Measurements from ENCODE around the gene DCT. TPM values are rescaled to one million over a fixed set of nuclear protein-coding genes. Genes with fewer than 3 reads are reported as not detected.

The DCT gene
- total RNA-seq, 1 experiment from 2014 or later, result not detected

- POLR2A ChIA-PET (ENCODE audit: unreplicated experiment), result no interaction called here
- peaks cover 4% of the 10 kb centered on the region; the same call in 1 of the 2 replicates for H3K27me3 ChIP-seq (ENCODE audit: insufficient read depth, low read depth)
- H3K4me1 ChIP-seq (replicated peaks; ENCODE audit: insufficient read depth), result no peaks in the 10 kb centered on the region
- no peaks in the 10 kb centered on the region for H4K20me1 ChIP-seq (ENCODE audit: insufficient read depth)
- no peaks in the 10 kb centered on the region for H3K36me3 ChIP-seq (ENCODE audit: low read depth)
- H3K4me3 ChIP-seq, result no peak overlapping the region
- H3K79me2 ChIP-seq (ENCODE audit: low read depth), result no peaks in the 10 kb centered on the region
- no peak overlapping the region for H3K27ac ChIP-seq
- H3K9me3 ChIP-seq (ENCODE audit: insufficient read depth, low read depth), result no peaks in the 10 kb centered on the region
- intact Hi-C loops (cut with micrococcal nuclease; ENCODE audit: unreplicated experiment), result no loop called here
- no TSS peak for BruUV-seq (replicated peaks)
- TF ChIP-seq CTCF (conservative IDR thresholded peaks at IDR 0.05), result no peak
- TF ChIP-seq EZH2 (IDR thresholded peaks at IDR 0.05; ENCODE audit: low read depth), result no peak
- no peaks in the 10 kb centered on the region for H3K9me2 ChIP-seq (ENCODE audit: insufficient read depth)
- DNase-seq, result no peak
- no peaks in the 10 kb centered on the region for H3F3A ChIP-seq (ENCODE audit: insufficient read depth, low read depth)
- CTCF ChIA-PET, result no interaction called here
- no peak overlapping the region for H2AFZ ChIP-seq
- H3K4me2 ChIP-seq, result no peak overlapping the region
Observed at GRCh38 chr13:94455414-94455813, 24.1 kb downstream of the DCT start.

GRCh38 chr13:94454906-94455305 is 24.6 kb downstream of the DCT start:
- H3K79me2 ChIP-seq (ENCODE audit: low read depth), result no peaks in the 10 kb centered on the region
- no peak overlapping the region for H3K27ac ChIP-seq
- no peaks in the 10 kb centered on the region for H4K20me1 ChIP-seq (ENCODE audit: insufficient read depth)
- H3K4me2 ChIP-seq, result no peak overlapping the region
- TF ChIP-seq CTCF (conservative IDR thresholded peaks at IDR 0.05) (no peak), EZH2 (IDR thresholded peaks at IDR 0.05; ENCODE audit: low read depth) (no peak)
- CTCF ChIA-PET, result no interaction called here
- H3K36me3 ChIP-seq (ENCODE audit: low read depth), result no peaks in the 10 kb centered on the region
- no peaks in the 10 kb centered on the region for H3K9me3 ChIP-seq (ENCODE audit: insufficient read depth, low read depth)
- no peaks in the 10 kb centered on the region for H3F3A ChIP-seq (ENCODE audit: insufficient read depth, low read depth)
- no peak for DNase-seq
- peaks cover 4% of the 10 kb centered on the region; the same call in 1 of the 2 replicates for H3K27me3 ChIP-seq (ENCODE audit: insufficient read depth, low read depth)
- H2AFZ ChIP-seq, result no peak overlapping the region
- POLR2A ChIA-PET (ENCODE audit: unreplicated experiment), result no interaction called here
- no TSS peak for BruUV-seq (replicated peaks)
- no peaks in the 10 kb centered on the region for H3K9me2 ChIP-seq (ENCODE audit: insufficient read depth)
- intact Hi-C loops (cut with micrococcal nuclease; ENCODE audit: unreplicated experiment), result no loop called here
- no peak overlapping the region for H3K4me3 ChIP-seq
- no peaks in the 10 kb centered on the region for H3K4me1 ChIP-seq (replicated peaks; ENCODE audit: insufficient read depth)

GRCh38 chr13:94454334-94454733 is 25.1 kb downstream of the DCT start:
- Histone ChIP-seq H3K9me3 (ENCODE audit: insufficient read depth, low read depth) (no peaks in the 10 kb centered on the region), H3K4me3 (no peak overlapping the region), H3K4me2 (no peak overlapping the region), H3K9me2 (ENCODE audit: insufficient read depth) (no peaks in the 10 kb centered on the region), H4K20me1 (ENCODE audit: insufficient read depth) (no peaks in the 10 kb centered on the region), H3F3A (ENCODE audit: insufficient read depth, low read depth) (no peaks in the 10 kb centered on the region), H2AFZ (no peak overlapping the region), H3K79me2 (ENCODE audit: low read depth) (no peaks in the 10 kb centered on the region), H3K36me3 (ENCODE audit: low read depth) (no peaks in the 10 kb centered on the region), H3K4me1 (replicated peaks; ENCODE audit: insufficient read depth) (no peaks in the 10 kb centered on the region), H3K27me3 (ENCODE audit: insufficient read depth, low read depth) (peaks cover 4% of the 10 kb centered on the region; the same call in 1 of the 2 replicates), H3K27ac (no peak overlapping the region)
- TF ChIP-seq CTCF (conservative IDR thresholded peaks at IDR 0.05), result no peak
- intact Hi-C loops (cut with micrococcal nuclease; ENCODE audit: unreplicated experiment), result no loop called here
- ChIA-PET CTCF (no interaction called here), POLR2A (ENCODE audit: unreplicated experiment) (no interaction called here)
- BruUV-seq (replicated peaks), result no TSS peak
- DNase-seq, result no peak
